GM23338 (cell line): ENCODE data around the gene ANO1. TPM values are rescaled to one million over a fixed set of nuclear protein-coding genes. Genes with fewer than 3 reads are reported as not detected.

Experiments
- ATAC-seq: fragments of 200-7000 bp; cut with Tn5 transposase; 3 replicates; pipeline ENCODE4 v1.9.1; 2020
- DNase-seq: peaks from one replicate; pipeline ENCODE4 v3.0.0-alpha.2; 2015; ENCODE audit warnings: low spot score
- H2AFZ ChIP-seq: fragments of 200-600 bp; sonication (generic); 2 replicates; pipeline ENCODE4 v1.8.0; 2016; ENCODE audit warnings: antibody characterized with exemption, mild to moderate bottlenecking, moderate library complexity
- H3F3A ChIP-seq: fragments of 200-600 bp; sonication (generic); replicated peaks from 2 replicates; pipeline ENCODE4 v1.8.0; 2017; ENCODE audit warnings: antibody characterized with exemption, mixed run types, low read depth
- H3K27ac ChIP-seq: fragments of 200-600 bp; sonication (generic); 2 replicates; pipeline ENCODE4 v1.6.1; 2016; ENCODE audit warnings: low read depth
- H3K27me3 ChIP-seq: fragments of 200-600 bp; sonication (generic); 2 replicates; pipeline ENCODE4 v1.8.0; 2016; ENCODE audit warnings: mild to moderate bottlenecking, mixed run types, moderate library complexity; ENCODE audit not compliant: insufficient read depth
- H3K36me3 ChIP-seq: fragments of 200-600 bp; sonication (generic); 2 replicates; pipeline ENCODE4 v1.8.0; 2016; ENCODE audit warnings: mild to moderate bottlenecking; ENCODE audit not compliant: insufficient read depth
- H3K4me1 ChIP-seq: fragments of 200-600 bp; sonication (generic); 2 replicates; pipeline ENCODE4 v1.8.0; 2016; ENCODE audit warnings: mild to moderate bottlenecking, moderate library complexity; ENCODE audit not compliant: insufficient read depth
- H3K4me2 ChIP-seq: fragments of 200-600 bp; sonication (generic); 2 replicates; pipeline ENCODE4 v1.7.1; 2017; ENCODE audit warnings: mixed run types
- H3K4me3 ChIP-seq: fragments of 200-600 bp; sonication (generic); 2 replicates; pipeline ENCODE4 v1.6.1; 2016; ENCODE audit warnings: mixed run types
- H3K79me2 ChIP-seq: fragments of 200-600 bp; sonication (generic); replicated peaks from 2 replicates; pipeline ENCODE4 v1.8.0; 2017; ENCODE audit warnings: mild to moderate bottlenecking; ENCODE audit not compliant: insufficient read depth
- H3K9me2 ChIP-seq: fragments of 200-600 bp; sonication (generic); 2 replicates; pipeline ENCODE4 v1.8.0; 2017; ENCODE audit not compliant: insufficient read depth
- H4K20me1 ChIP-seq: fragments of 200-600 bp; sonication (generic); replicated peaks from 2 replicates; pipeline ENCODE4 v1.8.0; 2017; ENCODE audit warnings: mild to moderate bottlenecking; ENCODE audit not compliant: insufficient read depth
- H3K27ac Mint-ChIP-seq: 2 replicates; pipeline ENCODE4 v1.8.0; 2020; ENCODE audit warnings: inconsistent platforms, mild to moderate bottlenecking, moderate library complexity, mixed read lengths
- H3K27me3 Mint-ChIP-seq: 3 replicates; pipeline ENCODE4 v1.8.0; 2022; ENCODE audit warnings: low read depth, mild to moderate bottlenecking, moderate library complexity, mixed read lengths, inconsistent platforms; ENCODE audit not compliant: insufficient read depth, poor library complexity
- H3K36me3 Mint-ChIP-seq: 3 replicates; pipeline ENCODE4 v1.8.0; 2021; ENCODE audit warnings: low read depth, mild to moderate bottlenecking, inconsistent platforms, moderate library complexity, mixed read lengths
- H3K4me1 Mint-ChIP-seq: 3 replicates; pipeline ENCODE4 v1.8.0; 2020; ENCODE audit warnings: mild to moderate bottlenecking, inconsistent platforms, mixed read lengths
- H3K4me3 Mint-ChIP-seq: 3 replicates; pipeline ENCODE4 v1.8.0; 2021; ENCODE audit warnings: moderate library complexity, mild to moderate bottlenecking, inconsistent platforms, mixed read lengths
- H3K9me3 Mint-ChIP-seq: 3 replicates; pipeline ENCODE4 v1.8.0; 2020; ENCODE audit warnings: moderate library complexity, mild to moderate bottlenecking, inconsistent platforms, mixed read lengths
- CREB1 ChIP-seq: fragments of 250-450 bp; sonication (Bioruptor Pico); IDR thresholded peaks from 2 replicates; pipeline ENCODE4 v1.5.0; 2020; ENCODE audit warnings: low read depth, mild to moderate bottlenecking, moderate library complexity
- CTCF ChIP-seq, 2 experiments: fragments of 200-600 bp in 1 of 2; sonication (generic) in 1 of 2; conservative IDR thresholded peaks; 2 replicates each; pipeline versions ENCODE4 v1.5.1 to v1.6.1; 2016 to 2017; ENCODE audit warnings: antibody characterized with exemption in 2 of 2, low read depth in 2 of 2, mild to moderate bottlenecking in 2 of 2, moderate library complexity in 1 of 2
- ETS1 ChIP-seq: IDR thresholded peaks from 2 replicates; pipeline ENCODE4 v1.6.1; 2016; ENCODE audit warnings: antibody characterized with exemption
- EZH2 ChIP-seq: fragments of 200-600 bp; sonication (generic); IDR thresholded peaks from one replicate; pipeline ENCODE4 v1.8.0; 2017; ENCODE audit warnings: antibody characterized with exemption, mild to moderate bottlenecking, low read depth; ENCODE audit not compliant: unreplicated experiment
- EZH2phosphoT487 ChIP-seq: fragments of 200-600 bp; sonication (generic); IDR thresholded peaks from one replicate; pipeline ENCODE4 v1.8.1; 2018; ENCODE audit warnings: antibody characterized with exemption; ENCODE audit not compliant: unreplicated experiment
- JUNB ChIP-seq: IDR thresholded peaks from one replicate; pipeline ENCODE4 v1.6.1; 2016; ENCODE audit warnings: antibody characterized with exemption; ENCODE audit not compliant: unreplicated experiment
- NANOG ChIP-seq: IDR thresholded peaks from 2 replicates; pipeline ENCODE4 v1.6.1; 2016; ENCODE audit warnings: antibody characterized with exemption, borderline replicate concordance
- POLR2AphosphoS5 ChIP-seq: IDR thresholded peaks from 2 replicates; pipeline ENCODE4 v1.6.1; 2016; ENCODE audit warnings: antibody characterized with exemption, low read depth
- REST ChIP-seq: IDR thresholded peaks from one replicate; pipeline ENCODE4 v1.6.1; 2018; ENCODE audit warnings: antibody characterized with exemption; ENCODE audit not compliant: unreplicated experiment
- STAT1 ChIP-seq: IDR thresholded peaks from one replicate; pipeline ENCODE4 v1.6.1; 2016; ENCODE audit warnings: antibody characterized with exemption; ENCODE audit not compliant: unreplicated experiment
- ZNF114 ChIP-seq: fragments of 250-450 bp; sonication (Bioruptor Pico); IDR thresholded peaks from 2 replicates; pipeline ENCODE4 v1.5.0; 2020; ENCODE audit warnings: mild to moderate bottlenecking, moderate library complexity
- ZNF331 ChIP-seq: fragments of 250-450 bp; sonication (Bioruptor Pico); IDR thresholded peaks from 2 replicates; pipeline ENCODE4 v1.5.0; 2020; ENCODE audit warnings: low read depth, mild to moderate bottlenecking, moderate library complexity
- ZNF462 ChIP-seq: fragments of 250-450 bp; sonication (Bioruptor Pico); IDR thresholded peaks from 2 replicates; pipeline ENCODE4 v1.5.0; 2020; ENCODE audit warnings: mild to moderate bottlenecking, moderate library complexity
- polyA plus RNA-seq: library from polyadenylated mRNA; unstranded; fragments of >200 nt; fragmentation: Nextera tagmentation; extraction: Ambion mirVana; gene quantifications from 2 replicates; pipeline ENCODE4 v1.2.1, GENCODE V29; 2016
- total RNA-seq: library from RNA; depleted of rRNA; stranded (reverse); fragments of >200 nt; shearing (Covaris generic); gene quantifications from 2 replicates; pipeline ENCODE4 v1.2.3, GENCODE V29; 2014

ANO1 gene
- total and polyA plus RNA-seq, 2 experiments from 2014 or later = 1.4 to 3.4 TPM

GRCh38 chr11:70115778-70116177, 37.7 kb downstream of the ANO1 start:
- TF ChIP-seq ZNF331 (no peak), CTCF (conservative IDR thresholded peaks at IDR 0.05; ENCODE audit: low read depth in 2 of 2) (no peak), POLR2AphosphoS5 (no peak), ZNF462 (no peak), ETS1 (no peak), NANOG (no peak), EZH2phosphoT487 (no peak), STAT1 (no peak), JUNB (no peak), REST (no peak), ZNF114 (no peak), EZH2 (no peak), CREB1 (CRISPR knock-in tag) (no peak)
- H3K36me3 Mint-ChIP-seq = no peaks in the 10 kb centered on the region; the same call in 2 of the 3 replicates
- Histone ChIP-seq H4K20me1 (no peaks in the 10 kb centered on the region), H3K27me3 (no peaks in the 10 kb centered on the region), H2AFZ (no peak overlapping the region), H3F3A (no peaks in the 10 kb centered on the region), H3K4me2 (no peak overlapping the region), H3K79me2 (no peaks in the 10 kb centered on the region), H3K36me3 (no peaks in the 10 kb centered on the region), H3K4me1 (0 out of 2 replicates have a peak, but pooled peaks cover 10% of the 10 kb centered on the region), H3K4me3 (no peak overlapping the region), H3K27ac (0 out of 2 replicates have a peak overlapping the region, but pooled peaks have one; percentile 3), H3K9me2 (no peaks in the 10 kb centered on the region)
- no peak for ATAC-seq
- no peak overlapping the region for H3K4me3 Mint-ChIP-seq
- DNase-seq = no peak
- H3K27ac Mint-ChIP-seq = no peak overlapping the region
- H3K9me3 Mint-ChIP-seq = peaks cover 8% of the 10 kb centered on the region
- H3K4me1 Mint-ChIP-seq = peaks cover 14% of the 10 kb centered on the region
- H3K27me3 Mint-ChIP-seq = peaks cover 13% of the 10 kb centered on the region
